ENCODE results near the gene HOXA13. TPM values are rescaled to one million over a fixed set of nuclear protein-coding genes. Genes with fewer than 3 reads are reported as not detected.

Gene HOXA13
- total RNA-seq, 1 experiment from 2014 or later = 0.35 TPM

DNA sequence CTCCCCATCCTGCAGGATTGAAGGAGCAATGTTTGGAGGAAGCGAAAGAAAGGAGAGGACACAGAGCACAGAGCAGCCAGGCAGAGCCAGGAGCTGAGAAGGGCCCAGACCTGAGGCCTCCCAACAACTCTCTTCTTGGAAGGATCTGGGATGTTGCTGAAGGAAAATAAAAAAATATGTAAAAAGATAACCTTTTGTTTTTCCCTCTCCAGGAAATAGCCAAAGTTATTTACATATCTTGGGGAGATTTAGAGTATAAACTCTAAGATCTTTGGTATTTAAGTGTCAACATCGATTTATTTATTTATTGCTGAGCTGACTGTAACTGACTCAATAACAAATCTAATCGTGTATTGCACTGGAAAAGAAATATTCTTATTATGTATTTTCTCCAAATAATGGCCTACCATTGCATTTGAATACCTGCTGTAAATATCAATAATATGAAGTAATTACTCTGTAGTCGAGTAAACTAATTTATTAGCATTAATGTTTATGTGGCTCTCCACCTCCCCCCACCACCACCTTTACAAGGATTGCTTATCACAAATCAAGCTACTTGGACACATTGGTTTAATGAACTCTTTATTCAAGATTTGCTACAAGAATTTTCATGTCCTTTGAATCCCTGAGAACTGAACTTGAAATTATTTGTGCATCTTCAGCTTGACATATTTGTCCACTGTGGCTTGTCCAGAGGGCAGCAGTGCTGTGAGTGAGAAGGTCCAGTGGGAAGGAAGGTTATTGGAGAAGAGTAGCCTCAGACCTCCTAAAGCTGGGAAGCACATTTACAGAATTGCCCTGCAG, 13.0 kb downstream of the HOXA13 start:
- Histone ChIP-seq H3K27ac (no peak overlapping the region), H3K4me1 (replicated peaks; ENCODE audit: insufficient read depth) (peaks cover 12% of the 10 kb centered on the region), H3F3A (ENCODE audit: insufficient read depth, low read depth) (peaks cover 26% of the 10 kb centered on the region), H3K79me2 (ENCODE audit: low read depth) (no peaks in the 10 kb centered on the region), H3K36me3 (ENCODE audit: low read depth) (no peaks in the 10 kb centered on the region), H3K4me3 (no peak overlapping the region), H3K9me2 (ENCODE audit: insufficient read depth) (no peaks in the 10 kb centered on the region), H4K20me1 (ENCODE audit: insufficient read depth) (no peaks in the 10 kb centered on the region), H3K4me2 (no peak overlapping the region), H3K9me3 (ENCODE audit: insufficient read depth, low read depth) (no peaks in the 10 kb centered on the region), H3K27me3 (ENCODE audit: insufficient read depth, low read depth) (no peaks in the 10 kb centered on the region), H2AFZ (no peak overlapping the region)
- intact Hi-C loops (cut with micrococcal nuclease; ENCODE audit: unreplicated experiment) = no loop called here
- no peak for TF ChIP-seq CTCF (conservative IDR thresholded peaks at IDR 0.05)
- no peak for TF ChIP-seq EZH2 (IDR thresholded peaks at IDR 0.05; ENCODE audit: low read depth)
- CTCF ChIA-PET = interaction anchor here (0.9 to 1.3 kb wide), 2 partner anchors 9 to 875 kb away, joined by 3 to 6 read pairs; no protein-coding TSS in a partner anchor
- POLR2A ChIA-PET (ENCODE audit: unreplicated experiment) = interaction anchor here (0.6 kb wide), 1 partner anchor 432 kb away, joined by 4 read pairs; no protein-coding TSS in a partner anchor
- no peak for DNase-seq
- BruUV-seq (replicated peaks) = no TSS peak

GRCh38 chr7:27185854-27186667, 13.8 kb downstream of the HOXA13 start:
- intact Hi-C loops (cut with micrococcal nuclease; ENCODE audit: unreplicated experiment) = no loop called here
- no peaks in the 10 kb centered on the region for H3K9me3 ChIP-seq (ENCODE audit: insufficient read depth, low read depth)
- DNase-seq = no peak
- BruUV-seq (replicated peaks) = no TSS peak
- POLR2A ChIA-PET (ENCODE audit: unreplicated experiment) = interaction anchor here (0.5 kb wide), 1 partner anchor 863 kb away, joined by 3 read pairs; no protein-coding TSS in a partner anchor
- no peaks in the 10 kb centered on the region for H3K79me2 ChIP-seq (ENCODE audit: low read depth)
- CTCF ChIA-PET = interaction anchor here (0.9 to 1.3 kb wide), 2 partner anchors 10 to 876 kb away, joined by 3 to 6 read pairs; no protein-coding TSS in a partner anchor
- H3K9me2 ChIP-seq (ENCODE audit: insufficient read depth) = no peaks in the 10 kb centered on the region
- H3K27me3 ChIP-seq (ENCODE audit: insufficient read depth, low read depth) = no peaks in the 10 kb centered on the region
- H3K36me3 ChIP-seq (ENCODE audit: low read depth) = no peaks in the 10 kb centered on the region
- H3K4me3 ChIP-seq = no peak overlapping the region
- no peak overlapping the region for H2AFZ ChIP-seq
- H3F3A ChIP-seq (ENCODE audit: insufficient read depth, low read depth) = peaks cover 26% of the 10 kb centered on the region
- H3K27ac ChIP-seq = no peak overlapping the region
- H4K20me1 ChIP-seq (ENCODE audit: insufficient read depth) = no peaks in the 10 kb centered on the region
- no peak overlapping the region for H3K4me2 ChIP-seq
- TF ChIP-seq CTCF (conservative IDR thresholded peaks at IDR 0.05) (no peak), EZH2 (IDR thresholded peaks at IDR 0.05; ENCODE audit: low read depth) (no peak)
- peaks cover 12% of the 10 kb centered on the region for H3K4me1 ChIP-seq (replicated peaks; ENCODE audit: insufficient read depth)

- peaks cover 26% of the 10 kb centered on the region for H3F3A ChIP-seq (ENCODE audit: insufficient read depth, low read depth)
- POLR2A ChIA-PET (ENCODE audit: unreplicated experiment) = no interaction called here
- no peak within 1 kb of the TSS for H3K27ac ChIP-seq
- CTCF ChIA-PET = interaction anchor here (0.6 to 0.8 kb wide), 2 partner anchors 14 to 134 kb away, joined by 3 read pairs; no protein-coding TSS in a partner anchor
- no peaks in the 10 kb centered on the region for H3K27me3 ChIP-seq (ENCODE audit: insufficient read depth, low read depth)
- H3K9me2 ChIP-seq (ENCODE audit: insufficient read depth) = no peaks in the 10 kb centered on the region
- no TSS peak for BruUV-seq (replicated peaks)
- H3K4me1 ChIP-seq (replicated peaks; ENCODE audit: insufficient read depth) = peaks cover 12% of the 10 kb centered on the region
- H3K4me3 ChIP-seq = peak within 1 kb of the TSS; percentile 86
- DNase-seq = no peak
- intact Hi-C loops (cut with micrococcal nuclease; ENCODE audit: unreplicated experiment) = no loop called here
- H4K20me1 ChIP-seq (ENCODE audit: insufficient read depth) = no peaks in the 10 kb centered on the region
- peak within 1 kb of the TSS; percentile 94 for H3K4me2 ChIP-seq
- no peaks in the 10 kb centered on the region for H3K36me3 ChIP-seq (ENCODE audit: low read depth)
- no peaks in the 10 kb centered on the region for H3K79me2 ChIP-seq (ENCODE audit: low read depth)
- no peaks in the 10 kb centered on the region for H3K9me3 ChIP-seq (ENCODE audit: insufficient read depth, low read depth)
- TF ChIP-seq EZH2 (IDR thresholded peaks at IDR 0.05; ENCODE audit: low read depth) (no peak), CTCF (conservative IDR thresholded peaks at IDR 0.05) (no peak)
- peak within 1 kb of the TSS; percentile 100 for H2AFZ ChIP-seq
These were observed 14.7 kb downstream of the HOXA13 start, which contains the start of gene HOXA11 for GRCh38 chr7:27185013-27185853. Gene HOXA11 (minus strand): TSS chr7:27185232. CDS start chr7:27185144, 88 bp downstream.
